SK-N-SH treated with all-trans-retinoic acid at 6 μM for 48 hours (cell line): ENCODE measurements around the gene ZNF281.

Experiments used
- ATAC-seq: fragments of 200-7000 bp; cut with Tn5 transposase; 3 replicates; pipeline ENCODE4 v1.9.1; 2020; ENCODE audit warnings: mild to moderate bottlenecking, moderate library complexity
- ARNTL ChIP-seq: fragments of 450-650 bp; formaldehyde crosslinking; IDR thresholded peaks from 2 replicates; pipeline ENCODE4 v1.5.0; 2020; ENCODE audit warnings: low read depth, mild to moderate bottlenecking, moderate library complexity, borderline replicate concordance
- BACH2 ChIP-seq: fragments of 250-450 bp; sonication (Bioruptor Pico); IDR thresholded peaks from 2 replicates; pipeline ENCODE4 v1.9.0; 2021; ENCODE audit warnings: mild to moderate bottlenecking, borderline replicate concordance
- CREB5 ChIP-seq: fragments of 250-450 bp; sonication (Bioruptor Pico); IDR thresholded peaks from 2 replicates; pipeline ENCODE4 v1.5.1; 2020; ENCODE audit warnings: low read depth, mild to moderate bottlenecking, moderate library complexity
- CSDC2 ChIP-seq: fragments of 250-450 bp; sonication (Bioruptor Pico); IDR thresholded peaks from 2 replicates; pipeline ENCODE4 v1.5.0; 2020; ENCODE audit warnings: mild to moderate bottlenecking, moderate library complexity
- CSRNP3 ChIP-seq: fragments of 250-450 bp; sonication (Bioruptor Pico); IDR thresholded peaks from 2 replicates; pipeline ENCODE4 v1.5.1; 2021; ENCODE audit warnings: mild to moderate bottlenecking, moderate library complexity
- ESRRG ChIP-seq: fragments of 250-450 bp; sonication (Bioruptor Pico); IDR thresholded peaks from 2 replicates; pipeline ENCODE4 v1.6.1; 2021; ENCODE audit warnings: mild to moderate bottlenecking
- GLIS3 ChIP-seq: fragments of 250-450 bp; sonication (Bioruptor Pico); IDR thresholded peaks from 2 replicates; pipeline ENCODE4 v1.5.0; 2020; ENCODE audit warnings: mild to moderate bottlenecking, moderate library complexity
- ISL1 ChIP-seq: fragments of 250-450 bp; sonication (Bioruptor Pico); IDR thresholded peaks from 2 replicates; pipeline ENCODE4 v2.1.2; 2022; ENCODE audit warnings: mild to moderate bottlenecking, moderate library complexity
- OSR1 ChIP-seq: fragments of 250-450 bp; sonication (Bioruptor Pico); IDR thresholded peaks from 2 replicates; pipeline ENCODE4 v1.8.0; 2022; ENCODE audit warnings: moderate library complexity, mild to moderate bottlenecking, inconsistent platforms
- PATZ1 ChIP-seq: fragments of 250-450 bp; sonication (Bioruptor Pico); IDR thresholded peaks from 2 replicates; pipeline ENCODE4 v1.8.0; 2020; ENCODE audit warnings: mild to moderate bottlenecking, moderate library complexity, borderline replicate concordance
- POU6F1 ChIP-seq: fragments of 250-450 bp; sonication (Bioruptor Pico); IDR thresholded peaks from 2 replicates; pipeline ENCODE4 v1.8.0; 2021; ENCODE audit warnings: low read depth, mild to moderate bottlenecking, moderate library complexity, borderline replicate concordance
- PPARA ChIP-seq: fragments of 250-450 bp; sonication (Bioruptor Pico); IDR thresholded peaks from 2 replicates; pipeline ENCODE4 v1.5.0; 2020; ENCODE audit warnings: mild to moderate bottlenecking, borderline replicate concordance
- RARB ChIP-seq: fragments of 250-450 bp; sonication (Bioruptor Pico); IDR thresholded peaks from 2 replicates; pipeline ENCODE4 v1.8.0; 2021; ENCODE audit warnings: mild to moderate bottlenecking, moderate library complexity
- SNAI2 ChIP-seq: fragments of 250-450 bp; sonication (Bioruptor Pico); IDR thresholded peaks from 2 replicates; pipeline ENCODE4 v1.5.0; 2020; ENCODE audit warnings: mild to moderate bottlenecking, moderate library complexity
- TCF4 ChIP-seq: fragments of 250-450 bp; sonication (Bioruptor Pico); IDR thresholded peaks from 2 replicates; pipeline ENCODE4 v1.8.0; 2021; ENCODE audit warnings: mild to moderate bottlenecking, moderate library complexity, borderline replicate concordance
- TOX ChIP-seq: fragments of 250-450 bp; sonication (Bioruptor Pico); IDR thresholded peaks from 2 replicates; pipeline ENCODE4 v1.8.0; 2021; ENCODE audit warnings: mild to moderate bottlenecking, moderate library complexity, borderline replicate concordance
- TSHZ2 ChIP-seq: fragments of 250-450 bp; sonication (Bioruptor Pico); IDR thresholded peaks from 2 replicates; pipeline ENCODE4 v1.5.0; 2020; ENCODE audit warnings: mild to moderate bottlenecking, moderate library complexity
- ZC3H10 ChIP-seq: fragments of 250-450 bp; sonication (Bioruptor Pico); IDR thresholded peaks from 2 replicates; pipeline ENCODE4 v1.5.1; 2021; ENCODE audit warnings: mild to moderate bottlenecking, moderate library complexity
- ZFP3 ChIP-seq: fragments of 250-450 bp; sonication (Bioruptor Pico); IDR thresholded peaks from 2 replicates; pipeline ENCODE4 v1.5.0; 2020; ENCODE audit warnings: mild to moderate bottlenecking, moderate library complexity
- ZFP30 ChIP-seq: fragments of 450-650 bp; formaldehyde crosslinking; IDR thresholded peaks from 2 replicates; pipeline ENCODE4 v1.5.0; 2022; ENCODE audit warnings: mild to moderate bottlenecking, moderate library complexity
- ZNF565 ChIP-seq: fragments of 450-650 bp; formaldehyde crosslinking; conservative IDR thresholded peaks from 2 replicates; pipeline ENCODE4 v1.5.0; 2020; ENCODE audit warnings: low read depth, mild to moderate bottlenecking, moderate library complexity
- ZNF70 ChIP-seq: fragments of 450-650 bp; formaldehyde crosslinking; IDR thresholded peaks from 2 replicates; pipeline ENCODE4 v1.5.0; 2020; ENCODE audit warnings: mild to moderate bottlenecking, moderate library complexity
- ZNF8 ChIP-seq: fragments of 450-650 bp; formaldehyde crosslinking; IDR thresholded peaks from 2 replicates; pipeline ENCODE4 v1.5.0; 2020; ENCODE audit warnings: mild to moderate bottlenecking, moderate library complexity

The ZNF281 gene

GRCh38 chr1:200457810-200458209 lies 48.0 kb upstream of the ZNF281 start:
- ATAC-seq: no peak
- no peak for TF ChIP-seq RARB
- no peak for TF ChIP-seq BACH2 (CRISPR knock-in tag)
- TF ChIP-seq ZFP3 (CRISPR knock-in tag): no peak
- no peak for TF ChIP-seq CREB5 (CRISPR knock-in tag)
- no peak for TF ChIP-seq CSDC2 (CRISPR knock-in tag)
- TF ChIP-seq TOX (CRISPR knock-in tag): no peak
- TF ChIP-seq ZNF565 (CRISPR knock-in tag): no peak
- TF ChIP-seq ZC3H10 (CRISPR knock-in tag): no peak
- TF ChIP-seq TSHZ2 (CRISPR knock-in tag): no peak
- TF ChIP-seq ZNF70 (CRISPR knock-in tag): no peak
- TF ChIP-seq GLIS3 (CRISPR knock-in tag): no peak
- no peak for TF ChIP-seq SNAI2 (CRISPR knock-in tag)
- TF ChIP-seq ARNTL: no peak
- TF ChIP-seq TCF4 (CRISPR knock-in tag): no peak

GRCh38 chr1:200454425-200454824 lies 44.6 kb upstream of the ZNF281 start:
- TF ChIP-seq ISL1 (CRISPR knock-in tag) (no peak), BACH2 (CRISPR knock-in tag) (no peak), POU6F1 (CRISPR knock-in tag) (no peak), RARB (no peak), ZFP30 (no peak), ESRRG (no peak), GLIS3 (CRISPR knock-in tag) (no peak), ZC3H10 (CRISPR knock-in tag) (no peak), TOX (CRISPR knock-in tag) (no peak), ZNF8 (CRISPR knock-in tag) (no peak), PATZ1 (CRISPR knock-in tag) (no peak), PPARA (CRISPR knock-in tag) (no peak), CSDC2 (CRISPR knock-in tag) (no peak), ZNF70 (CRISPR knock-in tag) (no peak), OSR1 (CRISPR knock-in tag) (no peak), ZFP3 (CRISPR knock-in tag) (no peak), CSRNP3 (CRISPR knock-in tag) (no peak), TCF4 (CRISPR knock-in tag) (no peak), CREB5 (CRISPR knock-in tag) (no peak), SNAI2 (CRISPR knock-in tag) (no peak)
- ATAC-seq: no peak
